T-helper 1 cell (primary cell): ENCODE results near the gene CNOT8.

Experiments used
- DNase-seq, 5 donors: peaks; one replicate each; pipeline ENCODE4 v3.0.0-alpha.2; 2012 to 2020

Gene CNOT8

DNA sequence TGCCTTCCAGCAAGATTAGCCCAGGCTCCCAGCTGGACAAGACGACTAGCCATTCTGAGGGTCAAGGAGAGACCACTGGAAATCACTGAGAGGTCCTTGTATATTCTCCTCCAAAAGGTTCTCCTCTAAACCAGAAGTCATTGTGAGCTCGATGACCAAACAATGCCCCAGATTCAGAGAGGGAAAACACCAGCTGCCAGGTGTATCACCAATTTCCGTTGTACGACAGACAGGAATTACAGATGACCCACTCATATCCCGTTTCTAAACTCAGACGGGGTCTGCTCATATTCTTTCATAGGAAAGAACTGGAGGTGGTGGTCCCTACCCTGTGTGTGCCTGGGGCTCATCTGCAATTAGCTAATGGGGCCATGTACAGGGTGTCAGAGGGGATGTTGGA is 22.2 kb upstream of the CNOT8 start:
- DNase-seq, result no peak

DNA sequence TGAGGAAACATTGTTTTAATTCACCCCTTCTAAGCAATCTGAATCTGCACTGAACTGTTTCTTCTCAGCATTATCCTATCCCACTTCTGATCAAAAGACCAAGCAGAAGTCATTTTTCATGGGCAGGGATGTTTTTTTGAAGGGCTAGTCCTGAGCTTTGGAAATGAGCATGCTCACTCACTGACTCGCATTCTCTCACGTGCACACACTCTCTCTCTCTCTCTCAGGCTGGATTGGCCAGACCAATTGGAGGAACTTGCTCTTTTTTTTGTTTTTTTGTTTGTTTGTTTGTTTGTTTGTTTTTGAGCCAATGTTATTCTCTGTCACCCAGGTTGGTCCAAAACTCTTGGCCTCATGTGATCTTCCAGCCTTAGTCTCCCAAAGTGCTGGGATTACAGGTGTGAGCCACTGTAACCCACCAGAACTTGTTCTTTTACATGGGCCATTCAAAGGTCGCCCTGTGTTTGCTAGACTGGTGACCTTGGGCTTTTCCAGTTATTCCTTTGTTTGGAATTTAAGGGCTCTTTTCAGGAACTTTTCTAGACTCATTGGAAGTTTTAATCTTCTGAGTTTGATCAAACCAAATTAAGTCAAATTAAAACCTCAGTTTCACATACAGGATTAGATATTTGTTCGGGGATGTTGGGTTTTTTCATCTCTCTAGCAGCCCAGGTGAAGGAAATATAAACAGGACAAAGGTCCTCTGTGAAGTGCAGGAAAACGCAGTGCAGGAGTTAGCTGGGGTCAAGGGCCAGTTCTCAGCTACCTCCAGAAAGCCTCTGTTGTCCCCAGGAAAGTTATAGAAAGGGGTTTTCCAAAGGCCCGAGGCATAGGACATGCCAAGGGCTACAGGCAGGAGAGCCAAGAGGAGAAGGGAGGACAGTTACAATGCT is 21.2 kb upstream of the CNOT8 start:
- DNase-seq, result no peak

- no peak for DNase-seq
Observed at GRCh38 chr5:154840435-154841272, 17.8 kb upstream of the CNOT8 start.

DNA sequence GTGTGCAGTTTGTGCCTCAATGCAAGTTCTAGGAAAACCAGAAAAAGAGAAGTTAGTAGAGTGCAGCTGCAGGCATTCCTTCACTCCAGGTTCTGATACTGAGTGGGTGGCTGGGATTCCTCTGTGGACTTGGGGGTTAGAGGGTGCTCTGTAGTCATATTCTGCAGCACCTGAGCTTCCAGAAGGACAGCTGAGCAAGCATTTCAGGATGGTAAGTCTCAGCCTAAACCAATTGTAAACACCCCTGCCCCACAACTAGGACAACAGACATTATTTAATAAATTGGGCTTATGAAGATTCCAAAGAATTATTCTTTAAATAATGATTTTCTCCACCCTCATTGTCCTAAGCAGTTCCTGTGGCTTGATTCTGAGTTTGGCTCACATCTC is 17.2 kb upstream of the CNOT8 start:
- no peak for DNase-seq

DNA sequence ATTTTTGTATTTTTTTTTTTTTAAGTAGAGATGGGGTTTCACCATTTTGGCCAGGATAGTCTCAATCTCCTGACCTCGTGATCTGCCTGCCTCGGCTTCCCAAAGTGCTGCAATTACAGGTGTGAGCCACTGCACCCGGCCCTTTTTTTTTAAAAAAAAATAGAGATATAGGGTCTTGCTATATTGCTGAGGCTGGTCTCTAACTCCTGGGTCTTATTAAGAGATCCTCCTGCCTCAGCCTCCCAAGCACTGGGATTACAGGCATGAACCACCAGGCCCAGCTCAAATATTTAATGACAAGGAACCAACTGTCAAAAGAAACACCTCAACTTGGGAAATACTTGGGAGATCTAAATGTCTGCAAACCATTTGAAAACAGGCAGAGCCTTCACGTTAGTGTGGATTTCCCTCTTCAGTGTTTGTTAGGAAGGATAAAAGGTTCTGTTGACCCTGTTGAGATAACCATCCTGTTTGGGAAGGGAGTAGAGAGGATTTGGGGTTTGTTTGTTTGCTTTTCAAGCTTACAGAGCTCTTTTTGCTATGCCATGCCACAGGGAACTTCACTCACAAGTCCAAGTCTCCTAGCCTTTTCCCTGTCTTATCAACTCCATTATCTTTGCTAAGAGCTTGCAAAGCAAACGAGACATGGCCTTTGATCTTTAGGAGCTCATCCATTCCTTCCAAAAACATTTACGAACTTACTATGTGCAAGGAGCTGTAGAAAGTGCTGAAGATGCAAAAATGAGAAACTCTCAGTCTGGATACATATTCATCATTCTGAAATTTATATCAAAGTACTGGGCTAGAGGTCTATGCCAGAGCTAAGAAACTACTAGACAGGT is 15.5 kb upstream of the CNOT8 start:
- DNase-seq, result no peak

GRCh38 chr5:154844809-154845208 is 13.6 kb upstream of the CNOT8 start:
- DNase-seq, result no peak

DNA sequence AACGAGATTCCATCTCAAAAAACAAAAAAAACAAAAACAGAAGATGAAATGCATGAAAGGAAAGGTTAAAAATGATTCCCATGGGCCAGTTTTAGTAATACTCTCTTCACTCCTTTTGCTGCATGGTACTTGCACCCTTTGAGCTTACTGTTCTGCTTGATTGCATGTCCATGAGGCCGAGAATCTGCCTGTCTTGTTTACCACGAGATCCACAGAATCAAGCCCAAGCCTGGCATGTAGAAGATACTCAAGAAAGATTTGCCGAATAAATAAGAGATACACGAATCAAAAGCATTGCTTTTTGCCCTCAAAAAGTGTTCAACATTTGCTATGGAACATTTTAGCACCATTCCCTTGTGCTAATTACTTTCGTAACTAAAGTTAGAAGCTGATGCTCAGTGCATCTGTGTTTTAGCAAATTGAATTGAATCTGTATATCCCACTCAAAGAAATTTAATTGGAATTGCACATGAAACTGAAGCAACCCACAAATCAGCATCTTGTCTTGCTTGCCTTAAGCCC is 9.1 kb upstream of the CNOT8 start:
- no peak for DNase-seq

DNA sequence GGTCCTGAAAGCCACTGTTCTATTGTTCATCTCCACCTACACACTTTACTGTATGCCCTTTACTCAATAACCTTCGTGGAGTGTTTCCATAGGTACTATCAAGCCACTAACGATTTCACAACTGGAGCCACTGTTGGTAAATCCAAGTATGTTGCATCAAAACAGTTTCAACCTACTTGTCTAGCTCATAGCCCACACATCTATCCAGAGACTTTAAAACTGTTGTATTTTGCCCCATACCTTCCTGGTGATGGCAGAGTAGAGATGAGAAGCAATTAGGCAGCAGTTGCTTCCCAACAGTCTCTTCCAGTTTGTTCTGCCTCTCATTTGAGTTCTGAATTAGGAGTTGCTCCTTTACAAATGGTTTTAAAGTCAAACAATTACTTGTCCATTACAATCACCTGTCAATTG is 8.6 kb upstream of the CNOT8 start:
- DNase-seq, result no peak

DNA sequence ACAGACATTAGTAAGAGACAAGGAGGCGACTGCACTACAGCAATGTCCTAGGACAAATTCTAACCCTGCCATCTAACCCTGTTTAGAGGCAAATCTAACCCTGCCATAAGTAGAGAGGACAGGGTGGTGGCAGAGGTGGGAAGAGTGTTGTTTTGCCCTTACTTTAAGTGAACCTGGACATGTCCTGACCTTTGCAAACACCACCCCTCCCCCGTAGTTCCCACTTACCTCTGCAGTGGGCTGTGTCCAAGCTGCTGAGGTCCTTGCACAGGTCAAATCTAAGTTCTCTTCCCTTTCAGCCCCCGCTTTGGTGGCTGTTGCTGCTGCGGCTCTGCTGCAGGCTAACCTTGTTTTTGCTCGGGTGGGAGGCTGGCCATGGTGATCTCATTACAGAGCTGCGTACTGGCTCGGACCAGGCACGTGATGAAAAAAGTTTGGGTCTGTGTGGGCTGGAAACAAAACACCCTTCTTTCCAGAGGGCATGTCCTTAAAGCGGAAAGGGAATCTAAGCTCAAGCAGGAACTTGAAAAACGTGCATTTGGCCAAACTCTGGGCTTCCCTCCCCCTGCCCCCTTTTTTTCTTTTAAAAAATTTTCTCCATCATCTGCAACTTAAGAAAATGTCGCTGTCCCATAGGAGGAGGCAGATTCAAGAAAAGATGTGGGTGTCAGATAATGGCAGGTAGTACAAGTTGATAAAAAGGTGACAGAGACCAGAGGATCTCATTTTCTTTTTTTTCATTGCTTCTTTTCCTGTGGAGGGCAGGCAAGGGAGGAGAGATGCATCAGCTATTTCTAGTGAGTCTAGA is 8.0 kb upstream of the CNOT8 start, which contains the start of gene FAXDC2:
Gene FAXDC2 (minus strand): TSS at position 349 of the 808 bp plus-strand sequence. CDS start 12,425 bp downstream, outside the sequence.
- no peak for DNase-seq

DNA sequence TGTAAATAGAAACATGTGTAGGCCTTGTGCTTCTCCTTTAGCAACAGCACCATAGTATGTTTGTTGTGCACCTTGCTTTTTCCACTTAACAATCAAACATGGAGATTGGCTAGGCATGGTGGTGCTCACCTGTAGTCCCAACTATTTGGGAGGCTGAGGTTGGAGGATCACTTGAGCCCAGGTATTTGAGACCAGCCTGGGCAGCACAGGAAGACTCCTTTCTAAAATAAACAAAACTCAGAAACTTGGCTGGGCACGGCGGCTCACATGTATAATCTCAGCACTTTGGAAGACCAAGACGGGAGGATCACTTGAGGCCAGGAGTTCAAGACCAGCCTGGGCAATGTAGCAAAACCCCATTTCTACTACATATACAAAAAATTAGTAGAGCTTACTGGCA is 7.1 kb upstream of the CNOT8 start:
- DNase-seq, result no peak

DNA sequence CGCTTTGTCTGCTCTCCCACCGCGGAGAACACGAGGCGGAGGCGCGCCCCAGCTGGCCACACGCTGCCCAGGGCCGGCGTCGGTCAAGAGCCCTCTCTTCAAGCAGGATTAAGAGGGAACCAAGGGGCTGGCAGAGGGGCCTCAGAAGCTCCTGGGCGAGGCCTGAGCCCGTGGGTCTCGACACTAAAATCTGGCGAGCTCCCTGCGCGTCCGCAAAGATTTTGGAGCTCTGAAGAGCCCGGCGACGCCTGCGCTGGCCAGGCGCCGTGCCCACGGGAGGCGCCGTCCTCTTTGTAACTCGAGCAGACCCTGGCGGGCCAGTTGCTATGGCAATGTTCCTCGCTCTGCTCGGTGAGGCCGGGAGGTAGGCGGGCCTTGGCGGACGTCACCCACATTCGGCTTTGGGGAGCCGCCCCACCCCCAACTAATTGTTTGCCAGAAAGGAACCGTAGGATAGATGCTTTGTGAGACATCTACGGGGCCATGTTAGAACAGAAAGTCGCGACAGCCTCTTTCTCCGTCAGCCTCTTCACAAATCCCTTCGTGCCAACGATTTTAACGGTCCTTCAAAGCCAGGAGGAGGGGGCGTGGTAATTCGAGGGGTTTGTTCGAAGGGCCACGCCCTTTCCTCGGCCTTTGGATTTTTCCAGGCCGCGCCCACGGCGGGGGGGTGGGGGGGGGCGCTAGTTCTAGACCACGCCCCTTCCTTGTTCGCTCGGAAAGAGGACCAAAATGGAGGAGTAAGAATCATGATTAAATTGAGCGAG is 714 bp upstream of the CNOT8 start:
- peak; percentile 79 to 88 (median 84) for DNase-seq

DNA sequence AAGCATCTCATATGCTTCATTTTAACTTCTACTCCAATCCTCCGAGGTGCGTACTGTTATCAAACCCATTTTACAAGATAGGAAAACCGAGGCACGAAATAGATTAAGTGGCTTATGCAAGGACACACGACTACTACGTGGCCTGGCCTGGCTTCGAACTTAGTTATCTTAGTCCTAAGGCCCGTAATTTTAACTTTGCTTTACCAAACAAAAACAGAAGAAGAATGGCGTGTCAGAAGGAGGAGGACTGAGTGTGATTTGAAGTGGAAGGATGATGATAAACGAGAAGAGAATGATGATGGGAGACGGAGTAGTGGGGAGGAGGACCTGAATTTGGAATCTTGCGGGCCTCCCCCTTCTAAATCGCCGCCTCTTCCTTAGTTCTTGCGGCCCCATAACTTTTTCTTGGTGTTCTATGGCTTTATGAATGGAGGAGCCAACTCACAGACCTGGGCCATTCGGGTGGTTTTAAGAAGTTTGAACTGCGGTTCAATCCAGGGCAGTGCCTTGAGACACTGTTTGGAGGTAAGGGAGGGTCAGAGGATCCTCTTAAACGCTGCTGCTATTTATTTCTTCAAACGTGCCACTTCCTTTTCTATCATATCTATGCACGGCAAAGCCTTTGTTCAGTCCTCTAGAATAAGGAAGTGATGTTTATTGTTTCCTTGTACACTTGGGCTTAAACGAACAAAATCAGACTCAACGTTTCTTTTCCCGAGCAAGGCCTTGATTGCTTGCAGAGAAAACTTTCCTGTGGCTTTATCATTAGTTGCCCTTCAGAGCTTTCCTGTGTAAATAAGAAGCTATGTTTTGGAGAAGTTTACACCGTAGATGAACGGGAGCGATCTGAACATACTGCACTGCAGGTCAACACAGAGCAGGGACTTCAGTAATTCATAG is 795 bp downstream of the CNOT8 start:
- DNase-seq, result peak in 2 of 5 donors; percentile 6 to 29

GRCh38 chr5:154860123-154860522 is 1.7 kb downstream of the CNOT8 start:
- DNase-seq, result peak in 1 of 5 donors; percentile 20

- peak in 1 of 5 donors; percentile 6 for DNase-seq
Observed at GRCh38 chr5:154860765-154861164, 2.3 kb downstream of the CNOT8 start.

GRCh38 chr5:154861946-154862345 is 3.5 kb downstream of the CNOT8 start:
- DNase-seq, result no peak

- no peak for DNase-seq
Observed at GRCh38 chr5:154862766-154863165, 4.3 kb downstream of the CNOT8 start.

GRCh38 chr5:154863291-154864080 is 5.1 kb downstream of the CNOT8 start:
- DNase-seq, result no peak

DNA sequence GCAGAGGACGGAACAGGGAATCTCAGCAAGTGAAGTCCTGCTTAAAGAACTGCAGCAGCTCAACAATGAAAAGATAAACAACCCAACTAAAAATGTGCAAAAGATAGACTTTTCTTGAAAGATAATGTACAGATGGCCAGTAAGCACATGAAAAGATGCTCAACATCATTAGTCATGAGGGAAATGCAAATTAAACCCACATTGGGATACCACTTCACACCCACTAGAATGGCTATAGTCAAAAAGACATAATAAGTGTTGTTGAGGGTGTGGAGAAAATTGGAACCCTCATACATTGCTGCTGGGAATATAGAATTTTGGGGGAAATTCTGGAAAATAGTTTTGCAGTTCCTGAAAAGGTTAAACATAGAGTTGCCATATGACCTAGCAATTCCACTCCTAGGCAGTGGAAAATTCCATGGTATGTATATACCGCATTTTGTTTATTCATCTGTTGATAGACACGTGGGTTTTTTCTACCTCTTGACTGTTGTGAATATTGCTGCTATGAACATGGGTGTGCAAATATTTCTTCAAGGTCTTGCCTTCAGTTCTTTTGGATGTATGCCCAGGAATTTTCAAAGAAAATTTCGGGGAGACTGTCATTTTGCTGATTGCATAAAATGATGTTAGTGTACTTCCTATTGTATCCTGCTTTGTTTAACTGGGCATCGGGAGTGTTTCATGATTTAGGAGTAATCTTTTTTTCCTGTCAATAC is 7.2 kb downstream of the CNOT8 start:
- DNase-seq, result no peak
